Activated naive CD4-positive, alpha-beta T cell treated with anti-CD3 and anti-CD28 coated beads, Interleukin-2, amount 50 U/mL, for 16 hours (primary cell): ENCODE data around the gene OPCML.

Experiments used
- DNase-seq: peaks from one replicate; pipeline ENCODE4 v3.0.0-alpha.2; 2020

The OPCML gene

DNA sequence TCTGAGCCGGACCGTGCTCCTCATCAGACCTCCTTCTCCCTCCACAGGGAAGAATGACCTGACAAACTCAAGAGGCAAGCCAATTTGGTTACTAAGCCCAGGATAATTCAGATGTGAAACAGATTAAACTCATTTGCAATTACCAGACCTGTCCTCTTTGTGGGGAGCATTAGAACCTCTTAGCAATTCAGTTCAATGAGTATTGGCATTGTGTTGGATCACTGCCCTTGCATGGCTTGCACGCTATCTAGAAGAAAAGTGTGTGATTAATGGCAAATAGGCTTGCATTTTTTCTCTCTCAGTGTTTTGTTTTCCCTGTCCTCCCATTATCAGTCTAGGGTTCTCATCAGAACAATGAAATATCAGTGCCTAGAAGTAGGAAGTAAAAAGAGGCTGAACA is 365.6 kb downstream of the OPCML start:
- no peak for DNase-seq

DNA sequence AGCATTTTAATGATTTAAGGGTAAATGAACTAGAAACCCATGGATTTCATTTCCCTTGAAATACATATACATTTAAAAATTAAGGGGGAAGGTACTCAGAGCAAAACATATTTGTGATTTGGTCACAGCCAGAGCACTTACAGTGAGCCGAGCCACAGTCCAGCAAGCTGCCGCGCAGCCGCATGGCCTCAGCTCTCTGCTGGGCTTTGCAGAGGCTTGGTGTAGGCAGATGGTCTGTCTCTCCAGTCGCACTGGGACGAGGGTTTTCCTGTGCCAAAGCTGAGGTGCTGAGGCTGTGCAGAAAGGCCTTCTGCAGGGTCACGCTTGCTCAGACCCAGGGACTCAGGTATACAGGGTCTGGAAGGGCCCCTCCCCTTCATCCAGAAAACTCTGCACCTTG is 367.3 kb downstream of the OPCML start:
- no peak for DNase-seq

DNA sequence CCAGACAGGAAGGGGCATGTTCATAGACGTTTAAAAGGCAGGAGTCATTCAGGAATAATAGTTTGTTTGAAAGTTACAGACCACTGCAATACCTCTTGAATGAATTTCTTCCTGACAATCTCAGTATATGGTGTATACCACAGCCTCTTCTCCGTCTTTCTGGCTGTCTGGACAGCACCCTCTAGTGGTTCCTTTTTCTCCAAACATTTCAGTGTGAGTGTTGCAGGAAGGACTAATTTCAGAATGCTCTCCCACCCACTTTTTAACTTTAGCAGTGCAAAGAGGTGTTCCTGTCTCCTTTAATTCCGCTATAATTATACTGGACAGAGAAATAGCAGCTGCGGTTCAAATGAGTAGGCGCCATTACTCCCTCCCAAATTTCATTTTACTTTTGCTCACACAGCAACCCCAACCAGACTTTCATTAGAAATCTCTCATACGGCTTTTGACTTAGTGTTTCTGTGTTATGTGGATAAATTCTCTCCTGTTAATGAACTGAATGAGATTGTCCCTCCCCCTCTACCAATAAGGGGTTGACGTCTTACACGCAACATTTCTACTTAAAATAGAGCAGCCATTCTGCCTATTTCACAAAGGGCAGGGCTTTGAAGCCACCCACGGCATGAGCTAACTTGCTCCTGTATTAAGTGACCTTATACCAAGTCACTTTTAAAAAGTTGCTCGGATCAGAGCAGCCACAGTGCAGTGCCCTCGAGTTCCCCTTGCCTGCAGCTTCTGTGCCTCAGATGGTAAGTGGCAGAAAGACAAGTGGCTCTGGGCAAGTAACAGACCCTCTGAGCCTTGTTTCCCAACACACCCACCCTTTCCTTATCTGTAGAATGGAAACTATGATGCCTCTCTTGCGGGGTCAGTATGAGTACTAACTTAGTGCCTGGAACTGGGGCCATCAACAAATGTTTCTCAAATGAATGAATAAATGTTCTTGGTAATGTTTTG is 368.6 kb downstream of the OPCML start:
- DNase-seq: no peak

DNA sequence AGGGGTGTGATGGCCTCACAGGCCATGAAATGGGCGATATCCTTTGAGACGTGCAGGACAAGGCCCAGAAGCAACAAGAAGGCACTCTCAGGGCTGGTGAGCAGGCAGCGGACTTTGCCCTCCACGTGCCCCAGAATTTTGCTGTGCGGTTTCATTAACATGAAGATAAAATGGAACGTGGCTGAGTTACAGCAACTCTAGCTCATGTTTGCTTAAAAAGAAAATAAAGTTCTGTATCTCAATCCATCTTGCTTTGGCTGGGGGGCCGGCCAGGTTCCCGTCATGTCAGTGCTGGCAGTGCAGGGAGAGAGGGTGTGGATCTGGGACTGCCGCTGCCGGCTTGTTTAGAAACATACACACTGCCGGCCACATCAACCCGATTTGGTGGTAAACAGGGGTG is 370.1 kb downstream of the OPCML start:
- DNase-seq: no peak

DNA sequence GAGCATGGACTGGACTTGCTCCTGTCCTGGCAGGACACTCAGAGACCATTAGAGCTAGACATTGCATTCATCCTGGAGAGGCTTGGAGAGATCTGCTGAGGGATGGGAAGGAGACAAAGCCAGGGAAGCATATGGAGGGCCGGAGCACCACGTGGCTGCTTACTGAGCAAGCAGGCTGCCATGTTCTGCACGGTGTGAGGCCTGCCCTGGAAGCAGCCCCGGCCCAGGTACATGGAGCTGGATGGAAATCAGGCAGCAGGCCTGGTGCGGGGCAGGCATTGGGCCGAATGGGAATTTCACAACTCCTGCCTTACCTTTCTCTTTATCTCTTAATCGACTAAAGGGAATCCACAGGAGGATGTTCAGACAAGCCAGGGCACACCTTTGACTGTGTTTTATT is 371.5 kb downstream of the OPCML start:
- DNase-seq: no peak

DNA sequence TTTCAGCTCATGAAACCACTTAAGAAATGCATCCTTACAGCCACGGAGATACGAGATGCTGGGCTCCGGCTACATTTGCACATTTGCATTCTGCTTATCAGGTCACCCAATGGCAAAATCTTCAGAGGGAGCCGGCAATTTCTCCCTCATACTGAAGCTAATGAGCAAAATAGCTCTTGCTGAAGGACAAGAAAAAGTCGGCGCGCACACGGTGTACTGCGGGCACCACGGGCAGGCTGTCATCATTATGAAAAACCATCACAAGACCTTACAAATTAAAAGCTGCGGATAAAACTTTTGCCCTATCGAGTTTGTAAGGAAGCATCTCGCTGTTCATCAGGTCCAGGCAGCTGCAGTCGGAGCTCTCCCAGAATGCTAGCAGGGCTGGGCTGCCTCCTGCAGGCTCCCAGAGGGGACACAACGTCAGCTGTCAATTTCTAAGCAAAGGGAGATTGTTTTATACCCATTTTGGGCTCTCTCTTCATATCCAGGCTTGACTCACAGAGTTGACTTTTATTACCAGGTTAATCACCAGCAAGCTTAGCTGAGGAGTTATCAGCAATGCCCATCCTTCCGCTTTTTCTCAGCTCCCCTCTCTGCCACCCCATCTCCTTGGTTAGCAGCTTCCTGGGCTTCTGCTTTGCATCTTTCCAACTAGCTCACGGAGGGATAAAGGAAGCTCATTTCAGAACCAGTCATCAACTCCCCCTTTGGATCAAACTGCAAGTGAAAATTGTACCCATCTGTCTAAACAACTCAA is 375.1 kb downstream of the OPCML start:
- no peak for DNase-seq

DNA sequence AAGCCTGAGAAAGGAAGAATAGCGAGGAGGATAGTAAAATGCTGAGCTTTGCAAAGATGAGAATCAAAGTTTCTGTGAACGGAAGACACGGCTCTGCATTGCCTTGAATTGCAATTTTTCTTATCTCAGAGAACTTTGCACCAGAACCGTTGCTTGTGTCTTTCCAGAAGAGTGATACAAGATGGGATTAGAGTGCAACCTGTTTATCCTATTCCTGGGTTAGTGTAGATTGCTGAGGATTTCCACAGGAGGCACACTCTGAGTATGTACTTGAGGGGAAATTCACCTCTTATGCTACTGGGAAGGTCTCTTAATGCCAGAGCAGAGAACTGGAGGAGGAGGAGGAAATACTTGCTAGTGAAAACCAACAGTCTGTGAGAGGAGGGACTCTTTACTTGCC is 377.5 kb downstream of the OPCML start:
- no peak for DNase-seq

DNA sequence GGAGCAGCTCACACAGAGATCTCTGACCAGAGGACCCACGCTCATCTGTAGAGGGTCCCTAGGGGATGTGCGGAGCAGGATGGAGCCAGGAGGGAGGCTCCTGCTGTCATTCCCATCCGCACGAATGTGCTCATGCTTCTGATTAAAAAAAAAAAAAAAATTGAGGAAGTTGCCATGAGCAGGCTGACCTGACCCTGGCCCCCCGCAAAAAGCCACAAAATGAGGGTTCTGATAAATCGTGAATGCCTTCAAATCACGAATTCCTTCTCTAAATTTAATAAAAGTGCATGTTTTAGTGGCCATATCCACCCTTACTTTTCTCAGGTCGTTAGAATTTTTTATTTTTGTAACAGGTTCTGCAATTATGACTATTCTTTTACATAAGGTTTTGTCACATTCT is 378.2 kb downstream of the OPCML start:
- DNase-seq: no peak

DNA sequence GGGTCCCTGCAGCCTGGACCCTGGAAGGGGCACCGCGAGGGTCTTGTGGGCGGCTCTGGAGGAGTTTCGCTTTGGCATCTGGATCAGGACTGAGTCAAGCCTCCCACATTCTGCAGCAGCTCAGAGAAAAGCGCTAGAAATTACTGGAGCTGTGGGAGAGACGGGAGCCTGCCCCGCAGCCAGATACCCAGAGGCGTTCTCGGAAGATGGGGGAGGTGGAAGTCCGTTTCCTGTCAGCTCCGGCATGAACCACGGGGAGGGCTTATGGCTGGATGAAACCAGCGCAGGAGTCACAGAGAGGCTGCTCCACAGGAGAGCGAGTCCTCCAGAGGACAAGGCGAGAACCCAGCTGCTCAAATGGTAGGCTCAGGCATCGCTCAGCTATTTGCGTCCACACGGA is 379.3 kb downstream of the OPCML start:
- DNase-seq: no peak

DNA sequence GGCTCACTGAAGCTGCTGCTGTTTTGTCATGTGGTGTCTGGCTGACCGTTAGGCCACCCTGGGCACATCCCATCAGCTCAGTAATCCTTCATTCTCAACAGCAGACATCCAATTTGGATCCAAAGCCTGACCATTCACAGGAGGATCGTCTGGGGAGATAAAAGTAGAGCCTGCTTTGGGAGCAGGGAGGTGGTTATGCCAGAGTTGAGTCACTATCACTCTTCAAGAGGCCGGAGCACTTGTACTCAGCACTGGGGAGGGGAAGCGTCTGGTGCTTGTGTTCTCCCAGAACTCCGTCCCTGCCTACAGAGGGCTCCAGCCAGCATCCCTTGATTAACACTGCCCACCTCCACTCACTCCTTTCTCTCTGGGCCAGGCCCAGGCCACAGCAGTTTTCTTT is 382.6 kb downstream of the OPCML start:
- DNase-seq: no peak

DNA sequence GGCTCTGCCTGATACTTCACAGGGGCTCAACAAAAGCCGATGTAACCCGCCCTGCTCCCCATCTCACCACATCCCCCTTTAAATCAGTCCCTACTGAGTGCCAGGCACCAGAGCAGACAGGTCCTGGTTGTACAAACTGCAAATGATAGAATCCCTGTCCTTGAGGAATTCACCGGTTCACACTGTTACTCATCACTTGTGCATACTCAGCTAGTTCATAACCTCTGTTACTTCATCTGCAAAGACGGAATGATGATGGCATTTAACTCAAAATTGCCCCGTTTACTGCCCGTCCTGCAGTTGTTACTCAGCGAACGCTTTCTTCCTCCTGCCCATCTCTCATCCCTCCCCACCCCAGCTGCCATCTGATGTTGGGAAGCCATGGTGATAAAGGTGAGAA is 384.7 kb downstream of the OPCML start:
- no peak for DNase-seq

DNA sequence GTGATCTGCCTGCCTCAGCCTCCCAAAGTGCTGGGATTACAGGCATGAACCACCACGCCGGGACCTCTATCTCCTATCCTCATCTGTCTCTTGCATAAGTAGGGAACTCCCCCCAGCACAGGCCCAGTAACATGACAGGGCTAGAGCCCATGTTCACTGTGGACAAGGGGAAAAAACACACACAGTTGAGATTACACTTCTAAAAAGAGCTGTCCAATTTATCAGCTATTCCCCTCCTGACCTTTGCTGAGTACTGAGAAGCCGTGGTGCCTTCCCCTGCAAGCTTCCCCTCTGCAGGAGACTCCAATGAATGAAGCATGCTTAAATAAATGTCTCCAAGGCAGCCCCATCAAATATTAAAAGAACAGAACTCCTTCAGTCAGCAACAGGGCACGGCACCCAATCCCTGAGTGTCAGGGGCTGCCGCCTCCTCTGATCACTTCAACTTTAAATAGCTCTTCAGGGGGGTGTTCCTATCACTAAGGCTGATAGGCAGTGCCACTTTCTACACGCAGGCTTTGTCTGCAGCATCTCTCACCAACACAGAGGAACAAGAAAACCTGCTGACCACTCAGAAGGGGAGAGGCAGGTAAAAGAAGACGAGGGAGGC is 385.5 kb downstream of the OPCML start:
- no peak for DNase-seq

DNA sequence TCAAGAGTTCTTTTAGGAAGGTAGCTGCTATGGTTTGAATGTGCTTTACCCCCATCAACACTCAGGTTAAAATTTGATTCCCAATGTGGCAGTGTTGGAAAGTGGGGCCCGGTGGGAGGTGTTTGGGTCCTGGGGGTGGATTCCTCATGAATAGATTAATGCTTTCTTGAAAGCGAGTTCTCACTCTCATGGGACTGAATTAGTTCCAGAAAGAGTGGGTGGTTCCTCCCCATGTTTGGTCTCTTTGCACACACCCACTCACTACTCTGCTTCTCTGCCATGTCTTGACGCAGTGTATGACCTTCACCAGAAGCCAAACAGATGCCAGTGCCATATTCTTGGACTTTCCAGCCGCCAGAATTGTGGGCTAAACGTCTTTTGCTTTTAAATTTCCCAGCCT is 394.4 kb downstream of the OPCML start:
- no peak for DNase-seq

DNA sequence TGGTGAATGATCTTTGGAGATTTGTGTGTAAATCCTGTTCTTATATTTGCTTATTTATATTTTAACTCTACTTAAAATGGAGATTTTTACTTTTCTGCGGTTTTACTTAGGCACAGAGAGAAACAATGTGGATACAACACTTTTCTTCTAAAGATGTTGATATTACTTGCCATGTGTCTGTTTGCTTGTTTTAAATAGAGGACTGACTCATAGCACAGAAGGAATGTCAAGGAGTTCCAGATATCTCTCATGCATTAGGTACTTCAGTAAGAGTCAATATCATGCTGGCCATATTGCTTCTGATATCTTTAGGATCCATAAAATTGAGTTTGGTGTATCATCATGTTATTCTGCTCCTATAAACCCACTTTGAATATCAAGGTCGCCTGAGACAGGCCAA is 395.0 kb downstream of the OPCML start:
- DNase-seq: no peak

DNA sequence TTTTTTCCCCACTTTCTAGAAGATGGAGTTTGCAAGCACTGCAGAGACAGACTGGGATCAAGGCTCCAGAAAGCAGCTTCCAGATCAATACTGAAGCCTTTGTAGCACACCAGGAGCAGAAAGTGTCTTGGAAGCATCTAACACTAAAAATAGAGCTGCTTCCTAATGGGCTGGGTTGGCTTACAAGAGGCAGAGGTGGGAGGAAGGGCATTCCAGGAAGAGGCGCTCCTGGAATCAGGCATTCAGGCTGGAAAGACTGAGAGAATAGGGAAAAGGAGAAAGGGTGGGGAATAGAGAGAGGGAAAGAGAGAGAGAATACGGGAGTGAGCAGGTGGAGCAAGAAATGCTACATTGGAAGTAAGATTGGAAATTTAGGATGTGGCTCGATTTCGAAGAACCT is 395.9 kb downstream of the OPCML start:
- no peak for DNase-seq

DNA sequence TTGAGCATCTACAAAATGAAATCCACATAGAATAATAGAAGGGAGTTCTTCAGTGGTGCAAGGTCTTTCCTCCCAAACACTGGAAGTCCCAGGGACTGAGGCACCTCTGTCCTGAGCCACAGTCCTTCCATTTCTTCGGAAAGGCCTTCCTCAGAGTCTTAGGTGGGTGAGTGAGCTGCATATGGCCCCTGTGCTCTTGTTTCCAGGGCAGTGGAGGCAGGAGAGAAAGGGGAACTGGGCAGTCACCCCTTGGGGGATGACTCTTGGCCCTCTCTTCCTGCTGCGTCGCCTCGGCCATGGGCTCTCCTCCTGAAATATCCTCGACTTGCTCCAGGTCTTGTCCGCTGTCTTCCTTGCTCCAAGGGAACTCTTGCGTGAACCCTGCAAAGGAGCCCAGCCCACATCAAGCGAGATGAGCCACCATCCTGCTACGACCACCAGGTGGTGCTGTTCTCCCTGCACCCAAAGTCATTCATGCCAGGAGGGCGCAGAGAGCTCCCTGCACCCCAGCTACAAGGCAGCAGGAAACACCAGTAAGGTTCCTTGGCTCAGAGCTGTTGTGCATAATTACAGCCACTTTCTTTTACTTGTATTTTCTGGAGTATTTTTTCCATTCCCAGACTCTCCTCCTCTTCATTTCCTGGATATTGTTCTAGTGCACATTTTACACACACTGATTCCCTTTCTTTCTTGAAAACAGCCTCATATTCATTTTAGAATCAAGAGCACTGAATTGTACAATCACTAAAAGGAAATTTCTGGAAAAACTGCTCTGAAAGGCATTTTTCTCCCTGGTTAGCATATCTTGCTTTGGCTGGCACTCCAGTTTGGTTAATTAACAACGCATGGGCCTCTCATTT is 397.8 kb downstream of the OPCML start:
- no peak for DNase-seq

DNA sequence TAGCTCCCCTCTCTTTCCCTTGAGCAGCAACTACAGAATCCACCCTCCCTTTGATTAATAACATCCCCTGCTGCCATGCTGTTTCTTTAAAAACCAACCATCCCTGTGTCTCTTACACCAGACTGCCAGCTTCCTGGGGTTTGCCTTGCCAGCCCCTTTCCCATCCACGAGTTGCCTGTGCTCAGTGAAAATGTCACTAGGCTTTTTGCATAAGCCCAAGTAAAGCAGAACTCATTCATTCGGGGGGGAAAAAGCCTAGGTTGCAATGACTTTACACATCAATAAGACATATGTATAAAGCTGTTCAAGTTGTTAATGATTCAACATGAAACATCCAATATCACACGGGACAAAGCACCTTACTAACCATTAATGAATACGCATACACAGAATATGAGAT is 398.7 kb downstream of the OPCML start:
- no peak for DNase-seq

DNA sequence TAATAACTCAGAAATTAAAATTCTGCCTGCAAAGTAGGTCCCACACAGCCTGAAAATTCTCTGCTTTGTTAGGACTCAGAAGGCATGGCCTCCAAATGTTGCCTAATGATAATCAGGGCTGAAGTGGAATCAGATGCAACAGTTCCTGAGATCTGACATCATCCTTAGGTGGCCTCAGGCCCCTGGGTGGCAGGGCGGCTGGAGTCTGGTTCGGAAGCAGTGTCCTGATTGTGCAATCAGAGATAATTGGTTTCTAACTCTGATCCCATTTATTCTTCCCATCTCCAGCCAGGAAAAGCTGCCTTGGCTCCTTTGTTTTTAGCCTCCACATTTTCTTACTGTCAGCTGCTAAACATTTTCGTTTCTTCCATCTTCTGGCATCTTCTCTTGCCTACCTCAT is 399.3 kb downstream of the OPCML start:
- no peak for DNase-seq

DNA sequence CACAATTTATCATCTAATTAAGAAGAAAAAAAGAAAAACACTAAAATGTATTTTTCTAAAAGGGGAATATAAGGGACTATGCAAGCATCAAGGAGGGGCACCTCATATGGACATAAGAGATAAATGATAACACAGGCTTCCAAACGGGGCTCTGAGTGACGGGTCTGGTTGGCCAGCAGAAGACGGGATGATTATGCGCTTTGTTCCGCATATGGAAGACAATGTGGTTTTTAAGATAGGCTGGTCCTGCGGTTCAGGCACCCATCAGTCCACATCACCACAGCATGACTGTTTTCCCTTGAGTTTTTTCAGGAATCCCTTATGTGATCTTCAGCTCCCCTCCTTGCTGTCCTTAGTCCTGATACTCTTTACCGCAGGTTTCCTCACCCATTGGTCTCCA is 404.6 kb downstream of the OPCML start:
- no peak for DNase-seq

DNA sequence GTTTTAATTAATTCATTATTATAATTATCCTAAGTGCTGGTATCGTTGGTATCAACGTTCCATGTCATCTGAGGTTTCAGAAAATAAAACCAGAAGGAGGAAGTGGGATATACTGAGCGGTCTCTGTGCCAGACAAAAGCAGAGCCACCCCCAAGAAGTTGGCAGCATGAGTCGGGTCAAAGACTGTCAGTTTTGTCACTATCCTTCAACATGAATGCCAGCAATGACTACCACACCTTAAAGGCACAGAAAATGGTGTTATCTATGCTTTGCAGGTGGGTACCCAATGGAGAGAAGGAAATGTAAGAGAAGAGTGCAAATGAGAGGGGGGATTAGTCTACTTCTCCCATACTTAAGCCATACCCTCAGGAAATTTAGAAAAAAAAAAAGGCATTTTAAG is 408.5 kb downstream of the OPCML start:
- DNase-seq: no peak

DNA sequence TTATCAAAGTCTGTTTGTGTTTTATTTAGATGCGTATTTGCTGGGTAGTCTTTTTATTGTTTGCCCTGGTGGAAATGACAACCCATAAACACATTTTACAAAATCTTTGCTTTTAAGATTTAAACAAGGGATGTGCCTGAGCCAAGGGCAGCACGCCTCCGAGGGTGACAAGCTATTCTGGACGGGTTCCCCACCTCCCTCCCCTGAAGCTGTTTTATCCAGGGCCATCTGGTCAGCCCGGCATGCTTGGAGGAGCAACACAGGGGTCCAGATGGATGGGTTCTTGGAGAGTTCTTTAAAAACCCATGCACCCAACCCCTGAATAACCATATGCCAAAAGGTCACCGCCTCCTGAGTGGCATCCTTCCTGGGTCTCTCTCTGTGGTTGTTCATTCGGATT is 408.9 kb downstream of the OPCML start:
- DNase-seq: no peak

DNA sequence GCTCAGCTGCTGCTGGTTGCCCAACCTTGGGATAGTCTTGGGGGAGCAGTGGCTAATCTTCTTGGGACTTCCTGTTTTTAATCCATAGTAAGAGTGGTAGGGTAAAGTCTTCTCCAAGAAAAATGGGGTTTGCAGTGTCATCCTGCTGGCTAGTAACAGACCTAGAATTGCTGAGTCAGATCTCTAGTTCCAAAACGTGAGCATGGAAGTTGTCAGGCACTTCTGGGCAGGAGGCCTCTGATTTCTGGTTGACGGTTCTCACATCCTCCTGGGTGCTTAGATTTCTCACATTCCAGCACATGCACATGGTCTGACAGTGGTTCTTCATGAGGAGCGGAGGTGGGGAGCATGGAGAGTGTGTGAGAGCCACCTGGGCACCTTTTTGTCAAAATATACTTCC is 410.0 kb downstream of the OPCML start:
- DNase-seq: no peak
